ENCODE data around the gene IL6R.

The IL6R gene

DNA sequence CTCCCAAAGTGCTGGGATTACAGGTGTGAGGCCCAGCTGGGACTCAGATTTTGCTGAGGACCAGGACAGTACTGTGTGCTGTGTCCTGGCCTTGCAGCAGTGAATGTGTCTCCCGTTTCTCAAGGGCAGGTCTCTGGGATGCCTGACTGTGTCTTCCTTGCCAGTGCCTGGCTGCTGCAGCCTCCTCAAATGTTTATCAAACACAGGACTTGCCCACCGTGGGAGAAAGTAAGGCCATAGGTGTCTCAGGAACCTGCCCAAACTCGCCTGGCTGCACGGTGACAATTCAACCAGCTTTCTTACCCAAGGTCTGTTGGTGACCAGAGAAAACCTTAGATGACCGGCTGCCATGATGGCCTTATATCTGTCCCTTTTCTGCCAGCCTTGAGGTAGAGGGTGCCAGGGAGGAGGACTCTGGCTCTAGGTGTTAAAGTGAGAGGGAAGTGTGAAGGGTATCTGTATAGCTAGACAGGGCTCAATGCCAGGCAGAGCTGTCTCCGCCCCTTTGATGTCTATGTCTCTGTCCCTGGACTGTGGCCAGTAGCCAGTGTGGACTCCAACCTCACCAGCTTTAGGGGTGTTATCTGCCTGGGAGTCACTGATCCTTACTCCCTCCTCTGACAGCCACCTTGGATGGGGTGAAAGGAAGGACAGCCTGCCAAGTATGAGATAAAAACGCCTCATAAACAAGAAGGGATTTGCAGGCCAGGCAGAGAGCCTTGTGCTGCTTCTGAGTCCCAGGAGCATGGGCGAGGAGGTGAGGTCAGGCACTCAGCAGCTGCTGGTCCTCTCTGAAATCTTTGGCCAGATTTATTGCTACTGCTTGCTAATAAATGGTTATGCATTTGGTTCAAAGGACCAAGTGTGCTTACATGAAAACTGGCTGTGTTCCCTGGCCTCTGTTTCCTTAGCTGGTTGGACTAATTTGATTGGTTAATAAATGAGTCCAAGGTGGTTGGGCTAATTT lies 22.3 kb downstream of the IL6R start:
- no peak for DNase-seq

DNA sequence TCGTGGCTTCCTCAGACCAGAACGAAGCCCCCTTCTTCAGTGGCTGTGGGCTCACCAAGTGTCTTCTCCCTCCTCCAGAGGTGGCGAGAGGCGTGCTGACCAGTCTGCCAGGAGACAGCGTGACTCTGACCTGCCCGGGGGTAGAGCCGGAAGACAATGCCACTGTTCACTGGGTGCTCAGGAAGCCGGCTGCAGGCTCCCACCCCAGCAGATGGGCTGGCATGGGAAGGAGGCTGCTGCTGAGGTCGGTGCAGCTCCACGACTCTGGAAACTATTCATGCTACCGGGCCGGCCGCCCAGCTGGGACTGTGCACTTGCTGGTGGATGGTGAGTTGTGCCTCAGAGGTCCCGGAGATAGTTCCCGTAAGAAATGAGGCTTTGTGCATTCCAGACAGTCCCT lies 24.0 kb downstream of the IL6R start:
- no peak for DNase-seq

DNA sequence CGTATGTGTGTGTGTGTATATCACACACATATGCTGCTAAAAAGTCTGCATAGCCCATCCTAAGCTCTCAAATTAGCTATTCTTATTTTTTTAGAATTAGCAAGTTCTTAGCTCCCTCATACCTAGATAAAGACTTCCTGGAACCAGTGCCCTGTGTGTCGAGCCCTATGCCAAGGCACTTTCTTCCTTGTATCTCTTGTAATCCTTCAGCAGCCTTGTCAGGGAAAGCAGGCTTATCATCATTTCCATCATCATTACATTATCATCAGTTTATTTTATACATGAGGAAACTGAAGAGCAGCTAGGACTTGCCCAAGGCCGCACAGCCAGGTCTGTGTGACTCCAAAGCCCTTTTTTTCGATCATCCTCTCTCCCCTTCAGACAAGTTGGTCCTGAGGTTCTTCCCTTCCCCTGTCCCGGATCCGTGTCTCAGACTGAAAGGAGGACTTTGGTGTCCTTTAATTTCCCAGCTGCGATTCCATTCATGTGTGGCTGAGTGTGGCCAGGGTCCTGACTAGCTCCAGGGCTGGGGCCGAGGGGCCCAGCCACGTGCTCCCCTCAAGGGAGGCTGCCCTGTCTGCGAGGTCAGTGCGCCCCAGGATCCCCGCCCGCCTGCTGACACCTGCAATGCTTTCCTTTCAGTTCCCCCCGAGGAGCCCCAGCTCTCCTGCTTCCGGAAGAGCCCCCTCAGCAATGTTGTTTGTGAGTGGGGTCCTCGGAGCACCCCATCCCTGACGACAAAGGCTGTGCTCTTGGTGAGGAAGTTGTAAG lies 24.9 kb downstream of the IL6R start:
- no peak for DNase-seq

DNA sequence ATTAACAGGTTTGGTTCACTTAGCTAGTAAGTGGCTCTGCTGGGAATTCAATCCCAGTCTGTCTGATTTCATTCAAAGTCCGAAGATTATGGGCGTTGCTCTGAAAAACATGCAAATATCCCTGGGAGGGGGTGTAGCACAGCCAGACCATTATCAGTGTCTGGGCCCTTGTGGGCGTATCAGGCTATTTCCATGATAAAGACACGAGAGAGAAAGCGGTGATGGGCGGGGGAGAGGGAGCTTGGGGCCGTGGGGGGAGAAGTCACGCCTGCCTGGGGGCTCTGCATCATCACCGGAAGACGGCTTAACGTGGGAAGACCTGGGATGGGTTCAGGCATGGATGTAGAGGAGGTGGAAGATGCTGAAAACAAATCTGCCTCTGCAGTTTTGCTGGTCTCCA lies 25.8 kb downstream of the IL6R start:
- DNase-seq, result no peak

- DNase-seq, result no peak
Observed at GRCh38 chr1:154431586-154432373, 26.6 kb downstream of the IL6R start.

- no peak for DNase-seq
Observed at GRCh38 chr1:154433161-154433764, 28.1 kb downstream of the IL6R start.

DNA sequence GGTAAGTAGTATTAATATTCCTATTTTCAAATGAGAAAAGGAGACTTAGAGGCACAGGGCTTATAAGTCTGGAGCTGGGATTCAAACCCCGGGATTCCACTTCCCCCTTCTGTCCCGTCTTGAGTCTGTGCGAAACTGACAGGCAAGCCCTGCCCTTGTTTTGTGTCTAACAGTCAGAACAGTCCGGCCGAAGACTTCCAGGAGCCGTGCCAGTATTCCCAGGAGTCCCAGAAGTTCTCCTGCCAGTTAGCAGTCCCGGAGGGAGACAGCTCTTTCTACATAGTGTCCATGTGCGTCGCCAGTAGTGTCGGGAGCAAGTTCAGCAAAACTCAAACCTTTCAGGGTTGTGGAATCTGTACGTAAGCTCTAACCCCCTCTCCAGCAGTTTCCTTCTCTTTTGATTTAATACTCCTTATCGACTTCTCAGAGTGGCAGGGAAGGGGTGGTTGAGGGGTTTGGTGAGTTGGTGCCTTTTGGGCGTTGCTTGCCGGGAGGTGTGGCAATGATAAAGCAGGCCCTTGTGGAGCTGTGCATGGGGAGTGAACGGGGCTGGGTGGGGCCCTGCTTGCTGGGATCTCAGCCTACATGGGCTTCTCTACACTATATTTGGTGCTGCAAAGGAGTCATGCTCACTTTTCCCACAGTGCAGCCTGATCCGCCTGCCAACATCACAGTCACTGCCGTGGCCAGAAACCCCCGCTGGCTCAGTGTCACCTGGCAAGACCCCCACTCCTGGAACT lies 29.4 kb downstream of the IL6R start:
- no peak for DNase-seq

DNA sequence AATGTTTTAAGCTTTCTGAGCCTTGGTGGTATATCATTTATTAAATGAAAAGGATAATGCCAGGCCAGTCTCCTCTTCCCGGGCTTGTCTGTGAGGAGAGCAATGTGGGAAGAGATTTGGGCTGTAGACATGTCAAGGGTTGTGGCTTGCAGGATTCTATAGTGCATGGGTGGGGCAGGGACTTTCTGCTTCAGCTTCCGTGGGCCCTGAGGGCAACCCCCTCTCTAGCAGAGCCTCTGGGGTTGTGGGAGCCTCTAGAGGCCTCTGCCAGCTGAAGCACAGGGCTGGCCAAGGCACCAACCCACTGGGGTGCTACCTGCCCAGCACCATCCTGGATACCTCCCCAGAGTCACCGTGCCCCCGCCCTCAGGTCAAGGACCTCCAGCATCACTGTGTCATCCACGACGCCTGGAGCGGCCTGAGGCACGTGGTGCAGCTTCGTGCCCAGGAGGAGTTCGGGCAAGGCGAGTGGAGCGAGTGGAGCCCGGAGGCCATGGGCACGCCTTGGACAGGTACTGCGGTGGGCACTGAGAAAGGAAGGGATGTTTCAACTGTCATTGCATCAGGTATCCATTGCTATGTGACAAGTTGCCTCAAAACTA lies 30.6 kb downstream of the IL6R start:
- no peak for DNase-seq

DNA sequence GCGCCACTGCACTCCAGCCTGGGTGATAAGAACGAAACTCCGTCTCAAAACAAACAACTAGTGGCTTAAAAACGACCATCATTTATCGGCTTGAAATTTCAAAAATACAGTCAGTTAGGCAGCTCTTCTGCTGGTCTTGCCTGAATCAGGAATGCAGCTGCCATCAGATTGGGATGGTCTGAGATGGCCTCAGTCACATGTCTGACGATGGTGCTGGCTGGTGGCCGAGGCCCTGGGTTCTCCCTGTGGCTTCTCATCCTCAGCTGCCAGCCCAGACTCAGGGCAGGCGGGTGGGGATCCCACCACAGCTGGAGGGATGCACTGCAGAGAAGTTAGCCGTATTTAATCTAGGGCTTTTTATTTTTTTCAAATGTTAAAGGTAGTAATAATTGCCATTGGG lies 31.3 kb downstream of the IL6R start:
- no peak for DNase-seq

GRCh38 chr1:154440036-154440804 lies 35.1 kb downstream of the IL6R start:
- DNase-seq, result no peak

DNA sequence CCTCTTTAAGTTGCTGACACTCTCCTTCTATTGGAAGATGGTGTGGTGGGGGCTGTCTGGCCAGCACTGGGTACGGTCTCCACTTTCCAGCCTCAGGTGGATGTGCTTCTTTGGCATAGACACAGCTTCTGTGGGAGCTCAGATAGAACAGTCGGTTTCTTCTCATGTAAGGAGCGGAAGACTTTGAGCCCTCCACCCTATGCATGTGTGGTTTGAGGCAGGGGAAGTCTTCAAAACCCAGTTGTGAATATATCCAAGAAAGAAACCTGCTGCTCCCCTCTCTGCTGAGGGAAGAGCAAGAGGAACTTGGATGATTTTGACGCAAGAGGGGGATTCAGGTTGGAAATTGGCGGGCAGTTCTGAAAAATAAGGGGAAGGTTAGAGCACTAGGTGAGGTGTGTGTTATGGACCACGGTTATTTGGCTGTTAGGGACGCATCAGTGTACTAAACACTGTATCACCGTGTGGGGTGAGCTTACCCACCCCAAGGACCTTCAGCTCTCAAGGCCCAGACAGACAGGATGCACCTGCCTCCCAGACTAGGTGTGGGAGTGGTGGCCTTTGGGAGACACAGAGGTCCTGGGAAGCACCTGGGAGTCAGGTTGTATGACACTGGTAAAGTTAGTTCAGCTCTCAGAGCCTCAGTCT lies 36.2 kb downstream of the IL6R start:
- DNase-seq, result no peak

DNA sequence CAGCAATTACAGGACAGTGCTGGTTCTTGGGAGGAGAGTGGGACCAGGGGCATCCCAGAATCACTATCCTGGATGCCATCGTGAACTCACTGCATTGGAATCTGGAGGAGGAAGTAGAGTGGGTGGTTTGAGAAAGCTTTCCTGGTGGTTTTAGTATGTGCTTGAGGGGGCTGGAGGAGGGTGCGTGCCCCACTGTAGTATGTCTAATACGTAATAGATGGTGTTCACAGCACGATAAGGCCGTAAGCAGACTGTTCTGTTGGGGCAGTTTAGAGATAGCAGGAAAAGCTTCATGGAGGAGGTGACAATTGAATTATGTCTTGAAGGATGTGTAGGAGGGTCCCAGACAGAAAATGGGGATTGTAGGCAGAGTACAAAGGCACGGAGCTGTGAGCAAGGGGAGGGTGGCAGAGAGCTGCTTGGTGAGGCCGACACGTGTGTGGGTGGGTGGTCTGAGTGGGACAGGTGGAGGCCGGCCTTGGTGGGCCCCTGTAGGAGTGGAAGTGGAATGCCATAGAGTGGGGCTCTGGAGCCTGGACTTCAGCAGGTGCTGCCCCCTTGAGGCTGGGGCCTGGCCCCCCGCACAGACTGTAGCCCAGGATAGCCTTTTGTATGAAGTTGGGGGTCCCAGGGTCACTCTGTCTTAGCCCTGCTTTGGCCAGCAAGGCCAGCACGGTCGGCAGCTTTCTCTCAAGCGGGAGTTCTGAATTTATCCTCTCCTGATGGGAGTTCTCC lies 37.0 kb downstream of the IL6R start:
- DNase-seq, result no peak

DNA sequence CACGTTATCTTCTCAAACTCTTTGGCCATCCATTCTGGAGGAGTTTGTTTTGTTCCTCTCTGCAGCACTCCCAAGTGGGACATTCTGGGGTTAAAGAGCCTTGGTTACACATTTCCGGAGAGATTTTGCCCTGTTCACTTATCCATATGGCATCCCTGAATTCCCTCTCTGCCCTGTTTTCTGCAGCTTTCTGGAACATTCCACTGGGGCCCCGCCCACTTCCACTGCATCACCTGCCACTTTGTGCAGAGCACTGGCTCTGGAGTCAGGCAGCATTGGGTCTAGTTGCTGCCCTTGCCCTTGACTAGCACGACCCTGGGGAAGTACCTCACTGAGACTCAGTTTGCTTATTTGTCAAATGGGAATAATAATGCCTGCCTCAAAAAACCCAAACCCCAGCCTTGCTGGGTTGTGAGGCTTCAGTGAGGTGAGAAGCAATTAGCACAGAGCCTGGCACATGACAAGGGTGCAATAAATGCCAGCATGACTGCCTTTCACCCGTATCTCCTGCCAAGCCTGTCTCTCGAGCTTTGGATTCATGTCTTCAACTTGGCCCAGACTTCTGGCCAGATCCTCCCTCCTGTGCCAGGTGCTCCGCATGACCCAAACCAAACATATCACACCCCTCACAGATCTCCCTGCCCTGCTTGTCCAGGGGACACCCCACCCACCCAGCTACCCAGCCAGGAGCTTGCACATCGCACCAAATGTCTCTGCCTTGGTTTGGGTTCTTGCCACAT lies 38.3 kb downstream of the IL6R start:
- DNase-seq, result no peak

DNA sequence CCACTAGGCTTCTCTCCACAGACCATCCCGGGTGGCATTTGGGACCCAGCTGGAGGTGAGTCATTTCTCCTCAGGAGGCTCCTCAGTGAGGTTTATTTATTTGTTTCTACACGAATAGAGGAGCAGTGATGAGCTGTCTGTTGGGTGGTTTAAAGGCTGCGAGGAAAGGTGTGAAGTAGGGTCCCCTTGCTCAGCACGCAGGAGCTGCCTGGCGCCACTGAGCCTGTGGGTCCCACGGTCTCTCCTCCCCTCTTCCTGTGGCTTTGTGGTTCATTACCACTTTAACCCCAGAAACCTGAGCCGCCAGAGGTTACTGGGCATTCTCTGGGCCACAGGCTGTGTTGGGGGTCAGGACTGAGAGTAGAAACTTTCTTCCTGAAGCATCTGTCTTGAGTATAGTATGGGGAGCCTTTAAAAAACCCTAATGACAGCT lies 39.9 kb downstream of the IL6R start:
- no peak for DNase-seq

- no peak for DNase-seq
Observed at GRCh38 chr1:154446292-154446691, 41.1 kb downstream of the IL6R start.

GRCh38 chr1:154446789-154447188 lies 41.6 kb downstream of the IL6R start:
- DNase-seq, result no peak

- DNase-seq, result no peak
Observed at GRCh38 chr1:154448331-154448811, 43.2 kb downstream of the IL6R start.

- DNase-seq, result no peak
Observed at GRCh38 chr1:154453161-154453560, 48.0 kb downstream of the IL6R start.
